Central memory CD4-positive, alpha-beta T cell (primary cell): Measurements from ENCODE around the gene ANKRD29.

Source experiments
- DNase-seq: peaks from one replicate; pipeline ENCODE4 v3.0.0; 2022
- total RNA-seq, 3 experiments: gene quantifications; one replicate each; lab custom pipeline; 2026; lab: John Stamatoyannopoulos, UW

The ANKRD29 gene, protein sequence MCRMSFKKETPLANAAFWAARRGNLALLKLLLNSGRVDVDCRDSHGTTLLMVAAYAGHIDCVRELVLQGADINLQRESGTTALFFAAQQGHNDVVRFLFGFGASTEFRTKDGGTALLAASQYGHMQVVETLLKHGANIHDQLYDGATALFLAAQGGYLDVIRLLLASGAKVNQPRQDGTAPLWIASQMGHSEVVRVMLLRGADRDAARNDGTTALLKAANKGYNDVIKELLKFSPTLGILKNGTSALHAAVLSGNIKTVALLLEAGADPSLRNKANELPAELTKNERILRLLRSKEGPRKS
- total RNA-seq, result 0.07 to 0.77 (median 0.11) reads per million in 3 experiments

- DNase-seq, result peak; percentile 57
Observed at GRCh38 chr18:23662309-23663263, at the start of gene ANKRD29. Gene ANKRD29 (minus strand): TSS chr18:23662911. CDS start chr18:23662730, 181 bp downstream.

- DNase-seq, result peak; percentile 44
Observed at GRCh38 chr18:23712445-23712844, 49.7 kb upstream of the ANKRD29 start.

- DNase-seq, result no peak
Observed at GRCh38 chr18:23711426-23711825, 48.7 kb upstream of the ANKRD29 start.

DNA sequence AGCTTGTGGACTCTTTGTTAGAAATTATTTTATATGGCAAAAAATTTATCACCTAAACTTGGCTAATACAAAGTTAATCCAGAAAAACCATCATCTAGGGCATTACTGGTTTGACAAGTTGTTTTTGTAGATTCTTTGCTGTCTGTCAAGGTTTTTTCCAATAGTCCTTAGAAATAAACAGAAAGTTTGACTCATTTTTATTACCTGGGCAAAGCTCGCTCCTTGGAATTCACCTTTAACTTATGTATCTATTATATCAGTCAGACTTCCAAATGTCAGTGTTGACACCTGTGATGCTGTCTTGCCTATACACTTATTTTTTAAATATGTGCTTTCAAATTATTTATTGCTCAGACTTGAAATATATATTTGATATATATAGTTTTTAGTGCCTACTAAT lies 48.2 kb upstream of the ANKRD29 start:
- DNase-seq, result no peak

GRCh38 chr18:23710068-23710527 lies 47.4 kb upstream of the ANKRD29 start:
- no peak for DNase-seq

DNA sequence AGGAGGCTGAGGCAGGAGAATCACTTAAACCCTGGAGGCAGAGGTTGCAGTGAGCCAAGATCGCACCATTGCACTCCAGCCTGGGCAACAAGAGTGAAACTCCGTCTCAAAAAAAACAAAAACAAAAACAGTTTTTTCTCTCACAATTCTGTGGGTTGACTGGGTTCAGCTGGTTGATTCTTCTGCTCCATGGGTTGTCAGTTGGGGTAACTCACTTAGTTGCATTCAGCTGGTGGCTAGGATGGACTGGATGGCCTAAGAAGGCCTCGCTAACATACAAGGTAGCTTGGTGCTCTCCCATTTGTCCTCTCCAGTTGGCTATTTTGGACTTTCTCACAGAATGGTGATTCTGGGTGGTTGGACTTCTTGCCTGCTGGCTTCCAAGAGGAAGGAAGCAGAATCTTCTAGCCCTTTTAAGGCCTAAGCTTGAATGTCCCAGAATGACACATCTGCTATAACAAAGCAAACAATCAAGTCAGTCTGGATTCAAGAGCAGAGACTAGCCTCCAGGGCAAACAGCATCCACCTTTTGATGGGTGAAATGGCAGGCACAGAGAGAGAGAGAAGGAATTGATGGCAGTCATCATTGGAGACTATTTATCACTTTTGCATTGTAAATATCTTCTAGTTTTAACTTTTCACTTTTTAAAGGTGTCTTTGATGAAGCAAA lies 44.4 kb upstream of the ANKRD29 start:
- DNase-seq, result no peak

DNA sequence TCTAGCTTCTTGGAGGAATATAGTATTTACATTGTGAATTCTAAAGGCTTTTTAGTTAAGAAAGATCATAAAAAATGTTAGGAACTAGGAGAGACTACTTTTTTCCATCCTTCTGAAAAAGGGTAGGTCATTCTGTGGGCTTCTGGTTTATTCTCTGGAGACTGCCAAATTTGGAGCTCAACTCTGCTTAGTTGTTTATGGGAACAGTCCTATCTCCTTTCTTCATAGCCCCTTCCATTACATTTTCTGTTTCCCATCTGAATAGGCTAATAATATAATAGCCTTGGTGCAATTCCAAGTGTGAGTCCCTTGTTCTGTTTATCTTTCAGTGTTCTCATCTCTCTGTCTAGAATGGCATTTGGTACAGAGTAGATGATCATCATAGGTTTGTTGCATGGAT lies 42.1 kb upstream of the ANKRD29 start:
- no peak for DNase-seq

- no peak for DNase-seq
Observed at GRCh38 chr18:23703987-23704384, 41.3 kb upstream of the ANKRD29 start.

GRCh38 chr18:23703057-23703986 lies 40.6 kb upstream of the ANKRD29 start:
- peak; percentile 33 for DNase-seq

- DNase-seq, result no peak
Observed at GRCh38 chr18:23702606-23703005, 39.9 kb upstream of the ANKRD29 start.

GRCh38 chr18:23701544-23702064 lies 38.9 kb upstream of the ANKRD29 start:
- no peak for DNase-seq

DNA sequence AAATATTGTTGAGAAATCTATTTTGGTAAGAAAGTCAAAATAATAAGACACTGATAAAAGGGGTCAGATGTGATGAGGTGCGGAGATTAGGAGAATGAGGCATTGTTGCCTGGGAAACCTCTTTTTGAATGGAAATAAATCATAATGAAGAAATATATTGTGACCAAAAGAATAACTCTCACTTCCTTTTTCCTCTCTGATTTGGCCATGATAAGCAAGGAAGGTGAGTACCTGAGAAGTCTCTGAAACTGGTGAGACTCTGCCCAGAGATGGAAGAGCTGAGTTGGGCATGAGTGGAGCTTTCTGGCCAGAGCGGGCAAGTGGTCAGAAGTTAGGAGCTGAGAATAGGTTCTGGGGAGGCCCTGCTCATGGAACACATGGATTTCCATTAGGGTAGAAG lies 38.3 kb upstream of the ANKRD29 start:
- no peak for DNase-seq

DNA sequence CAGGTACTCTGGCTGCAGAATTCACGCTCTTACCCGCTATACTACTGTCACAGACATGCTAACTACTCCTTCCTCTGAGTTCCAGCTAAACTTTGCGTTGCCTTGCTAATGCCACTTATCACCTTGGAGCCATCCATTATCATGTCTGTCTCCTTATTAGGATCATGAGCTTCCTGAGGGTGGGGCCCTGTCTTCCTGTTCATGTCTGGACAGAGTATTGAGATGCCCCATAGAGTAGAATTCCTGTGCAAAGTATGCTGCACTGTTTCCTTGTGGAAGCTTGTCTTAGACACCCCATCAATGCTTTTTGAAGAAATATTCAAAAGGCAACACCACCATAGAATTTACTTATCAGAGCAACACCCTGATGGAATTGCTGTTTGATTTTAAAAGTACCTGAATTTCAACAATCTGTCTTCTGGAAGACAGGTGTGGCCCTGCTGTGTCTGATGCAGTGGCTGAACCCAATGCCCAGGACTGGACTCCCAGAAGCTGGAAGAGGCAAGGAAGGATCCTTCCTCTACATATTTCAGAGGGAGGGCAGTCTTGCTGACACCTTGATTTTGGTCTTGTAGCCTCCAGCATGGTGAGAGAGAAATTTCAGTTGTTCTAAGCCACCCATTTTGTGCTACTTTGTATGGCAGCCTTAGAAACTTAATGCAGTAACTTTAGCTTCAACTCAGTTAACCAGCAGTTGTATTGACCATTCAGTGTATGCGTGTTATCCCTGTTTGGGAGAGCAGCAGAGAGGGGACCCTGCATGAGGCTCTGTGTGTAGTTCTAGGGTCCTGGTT lies 32.1 kb upstream of the ANKRD29 start:
- no peak for DNase-seq

GRCh38 chr18:23693846-23694245 lies 31.1 kb upstream of the ANKRD29 start:
- no peak for DNase-seq

GRCh38 chr18:23690505-23691068 lies 27.9 kb upstream of the ANKRD29 start:
- no peak for DNase-seq

GRCh38 chr18:23689616-23690504 lies 27.1 kb upstream of the ANKRD29 start:
- DNase-seq, result no peak

- peak; percentile 18 for DNase-seq
Observed at GRCh38 chr18:23689031-23689615, 26.4 kb upstream of the ANKRD29 start, which contains the start of gene LAMA3. Gene LAMA3 (plus strand): TSS chr18:23689453. CDS start chr18:23689684, 231 bp downstream.

DNA sequence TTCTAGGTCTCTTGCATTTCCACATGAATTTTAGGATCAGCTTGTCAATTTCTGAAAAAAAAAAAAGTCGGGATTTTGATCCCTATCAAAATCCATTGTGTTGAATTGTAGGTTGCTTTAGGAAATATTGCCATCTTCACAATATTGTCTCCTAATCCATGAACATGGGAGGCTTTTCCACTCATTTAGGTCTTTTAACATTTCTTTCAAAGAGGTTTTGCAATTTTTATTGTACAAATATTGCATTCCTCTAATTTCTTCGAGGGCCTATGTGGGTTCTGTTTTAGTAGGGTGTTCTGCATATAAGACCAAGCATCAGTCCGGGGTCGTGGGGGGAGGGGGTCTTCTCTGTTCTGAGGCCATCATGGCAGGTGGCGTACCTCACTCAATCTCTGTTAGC lies 25.8 kb upstream of the ANKRD29 start:
- no peak for DNase-seq
